ENCODE results near the gene PSME4.

DNA sequence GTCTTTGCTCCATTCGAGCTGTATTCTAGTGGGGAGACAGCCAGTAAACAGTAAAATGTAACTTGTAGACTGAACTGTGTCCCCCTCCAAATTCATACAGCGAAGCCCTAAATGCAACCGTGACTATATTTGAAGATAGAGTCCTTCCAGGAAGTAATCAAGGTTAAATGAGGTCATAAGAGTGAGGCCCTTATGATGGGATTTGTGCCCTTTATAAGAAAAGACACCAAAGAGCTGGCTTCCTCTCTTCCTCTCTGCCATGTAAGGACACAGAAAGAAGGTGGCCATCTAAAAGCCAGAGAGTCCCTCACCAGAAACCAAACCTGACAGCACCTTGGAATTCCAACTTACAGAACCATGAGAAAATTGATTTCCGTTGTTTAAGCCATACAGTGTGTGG lies 142.5 kb downstream of the PSME4 start:
- TF ChIP-seq CTCF (IDR thresholded peaks at IDR 0.05) (no peak), POLR2A (IDR thresholded peaks at IDR 0.05) (no peak)

Data from right lobe of liver (tissue), 4 donors.